Hematopoietic multipotent progenitor cell treated with erythropoietin and hydrocortisone succinate and interleukin-3 and kit ligand, for 15 days (in vitro differentiated cells): Measurements from ENCODE around the gene MORN3.

Experiments used
- DNase-seq: peaks from one replicate; pipeline ENCODE4 v3.0.0-alpha.2; 2015; ENCODE audit warnings: low spot score

Gene MORN3

DNA sequence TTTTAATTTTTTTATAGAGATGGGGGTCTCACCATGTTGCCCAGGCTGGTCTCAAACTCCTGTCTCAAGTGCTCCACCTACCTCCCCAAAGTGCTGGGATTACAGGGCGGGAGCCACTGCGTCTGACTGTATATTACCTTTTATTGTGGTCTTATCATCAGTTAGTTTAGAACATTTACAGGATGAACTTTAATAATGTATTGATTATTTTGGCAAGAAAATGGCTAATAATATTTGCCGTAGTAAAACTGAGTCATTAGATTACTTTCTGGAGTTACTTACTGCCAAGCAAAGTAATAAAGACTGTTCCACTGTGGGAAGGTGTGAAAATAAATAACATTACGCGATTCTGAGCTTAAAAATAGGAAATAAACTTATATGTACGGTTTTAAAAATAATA, 66.7 kb downstream of the MORN3 start:
- no peak for DNase-seq

DNA sequence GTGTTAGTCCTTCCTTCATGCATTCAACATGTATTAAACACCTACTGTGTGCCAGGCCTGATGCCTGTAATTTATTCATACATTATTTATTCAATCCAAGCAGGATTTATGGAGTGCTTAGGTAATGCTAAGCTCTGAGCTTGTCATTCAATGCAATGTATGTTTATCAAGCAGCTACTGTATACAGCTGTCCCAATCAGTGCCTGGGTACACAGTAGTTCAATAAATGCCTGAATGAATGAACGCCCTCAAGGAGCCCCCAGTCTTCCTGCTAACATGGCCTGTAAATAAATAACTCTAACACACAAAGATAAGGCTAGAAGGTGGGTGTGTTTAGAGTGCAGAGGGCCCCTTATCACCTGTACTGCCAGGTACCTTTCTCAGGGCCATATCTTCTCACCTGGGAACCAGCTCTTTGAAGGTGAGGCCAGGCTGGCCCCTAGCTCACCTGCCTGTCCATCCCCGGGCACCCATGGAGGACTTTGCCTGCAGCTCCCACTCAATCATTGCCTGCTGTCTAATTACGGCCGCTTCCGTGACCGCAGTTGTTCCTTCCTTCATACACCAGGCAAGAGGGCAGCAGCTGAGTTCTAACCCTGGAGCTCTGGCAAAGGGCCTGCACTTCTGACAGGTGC, 68.6 kb downstream of the MORN3 start:
- DNase-seq: no peak
